GM23338 (cell line): ENCODE measurements around the gene SSR4. TPM values are rescaled to one million over a fixed set of nuclear protein-coding genes. Genes with fewer than 3 reads are reported as not detected.

Experiments
- ATAC-seq: fragments of 200-7000 bp; cut with Tn5 transposase; 3 replicates; pipeline ENCODE4 v1.9.1; 2020
- DNase-seq: peaks from one replicate; pipeline ENCODE4 v3.0.0-alpha.2; 2015; ENCODE audit warnings: low spot score
- H2AFZ ChIP-seq: fragments of 200-600 bp; sonication (generic); 2 replicates; pipeline ENCODE4 v1.8.0; 2016; ENCODE audit warnings: antibody characterized with exemption, mild to moderate bottlenecking, moderate library complexity
- H3F3A ChIP-seq: fragments of 200-600 bp; sonication (generic); replicated peaks from 2 replicates; pipeline ENCODE4 v1.8.0; 2017; ENCODE audit warnings: antibody characterized with exemption, mixed run types, low read depth
- H3K27ac ChIP-seq: fragments of 200-600 bp; sonication (generic); 2 replicates; pipeline ENCODE4 v1.6.1; 2016; ENCODE audit warnings: low read depth
- H3K27me3 ChIP-seq: fragments of 200-600 bp; sonication (generic); 2 replicates; pipeline ENCODE4 v1.8.0; 2016; ENCODE audit warnings: mild to moderate bottlenecking, mixed run types, moderate library complexity; ENCODE audit not compliant: insufficient read depth
- H3K36me3 ChIP-seq: fragments of 200-600 bp; sonication (generic); 2 replicates; pipeline ENCODE4 v1.8.0; 2016; ENCODE audit warnings: mild to moderate bottlenecking; ENCODE audit not compliant: insufficient read depth
- H3K4me1 ChIP-seq: fragments of 200-600 bp; sonication (generic); 2 replicates; pipeline ENCODE4 v1.8.0; 2016; ENCODE audit warnings: mild to moderate bottlenecking, moderate library complexity; ENCODE audit not compliant: insufficient read depth
- H3K4me2 ChIP-seq: fragments of 200-600 bp; sonication (generic); 2 replicates; pipeline ENCODE4 v1.7.1; 2017; ENCODE audit warnings: mixed run types
- H3K4me3 ChIP-seq: fragments of 200-600 bp; sonication (generic); 2 replicates; pipeline ENCODE4 v1.6.1; 2016; ENCODE audit warnings: mixed run types
- H3K79me2 ChIP-seq: fragments of 200-600 bp; sonication (generic); replicated peaks from 2 replicates; pipeline ENCODE4 v1.8.0; 2017; ENCODE audit warnings: mild to moderate bottlenecking; ENCODE audit not compliant: insufficient read depth
- H3K9me2 ChIP-seq: fragments of 200-600 bp; sonication (generic); 2 replicates; pipeline ENCODE4 v1.8.0; 2017; ENCODE audit not compliant: insufficient read depth
- H4K20me1 ChIP-seq: fragments of 200-600 bp; sonication (generic); replicated peaks from 2 replicates; pipeline ENCODE4 v1.8.0; 2017; ENCODE audit warnings: mild to moderate bottlenecking; ENCODE audit not compliant: insufficient read depth
- H3K27ac Mint-ChIP-seq: 2 replicates; pipeline ENCODE4 v1.8.0; 2020; ENCODE audit warnings: inconsistent platforms, mild to moderate bottlenecking, moderate library complexity, mixed read lengths
- H3K27me3 Mint-ChIP-seq: 3 replicates; pipeline ENCODE4 v1.8.0; 2022; ENCODE audit warnings: low read depth, mild to moderate bottlenecking, moderate library complexity, mixed read lengths, inconsistent platforms; ENCODE audit not compliant: insufficient read depth, poor library complexity
- H3K36me3 Mint-ChIP-seq: 3 replicates; pipeline ENCODE4 v1.8.0; 2021; ENCODE audit warnings: low read depth, mild to moderate bottlenecking, inconsistent platforms, moderate library complexity, mixed read lengths
- H3K4me1 Mint-ChIP-seq: 3 replicates; pipeline ENCODE4 v1.8.0; 2020; ENCODE audit warnings: mild to moderate bottlenecking, inconsistent platforms, mixed read lengths
- H3K4me3 Mint-ChIP-seq: 3 replicates; pipeline ENCODE4 v1.8.0; 2021; ENCODE audit warnings: moderate library complexity, mild to moderate bottlenecking, inconsistent platforms, mixed read lengths
- H3K9me3 Mint-ChIP-seq: 3 replicates; pipeline ENCODE4 v1.8.0; 2020; ENCODE audit warnings: moderate library complexity, mild to moderate bottlenecking, inconsistent platforms, mixed read lengths
- CTCF ChIP-seq, 2 experiments: fragments of 200-600 bp in 1 of 2; sonication (generic) in 1 of 2; conservative IDR thresholded peaks; 2 replicates each; pipeline versions ENCODE4 v1.5.1 to v1.6.1; 2016 to 2017; ENCODE audit warnings: antibody characterized with exemption in 2 of 2, low read depth in 2 of 2, mild to moderate bottlenecking in 2 of 2, moderate library complexity in 1 of 2
- ETS1 ChIP-seq: IDR thresholded peaks from 2 replicates; pipeline ENCODE4 v1.6.1; 2016; ENCODE audit warnings: antibody characterized with exemption
- NANOG ChIP-seq: IDR thresholded peaks from 2 replicates; pipeline ENCODE4 v1.6.1; 2016; ENCODE audit warnings: antibody characterized with exemption, borderline replicate concordance
- ZNF462 ChIP-seq: fragments of 250-450 bp; sonication (Bioruptor Pico); IDR thresholded peaks from 2 replicates; pipeline ENCODE4 v1.5.0; 2020; ENCODE audit warnings: mild to moderate bottlenecking, moderate library complexity
- polyA plus RNA-seq: library from polyadenylated mRNA; unstranded; fragments of >200 nt; fragmentation: Nextera tagmentation; extraction: Ambion mirVana; gene quantifications from 2 replicates; pipeline ENCODE4 v1.2.1, GENCODE V29; 2016
- total RNA-seq: library from RNA; depleted of rRNA; stranded (reverse); fragments of >200 nt; shearing (Covaris generic); gene quantifications from 2 replicates; pipeline ENCODE4 v1.2.3, GENCODE V29; 2014

Gene SSR4
- total and polyA plus RNA-seq, 2 experiments from 2014 or later: 107 to 352 TPM

GRCh38 chrX:153845195-153845594, 50.7 kb downstream of the SSR4 start:
- H2AFZ ChIP-seq: no peak overlapping the region
- Mint-ChIP-seq H3K36me3 (peaks cover 3% of the 10 kb centered on the region; the same call in 1 of the 3 replicates), H3K27me3 (peaks cover 5% of the 10 kb centered on the region), H3K27ac (peak overlapping the region; percentile 94), H3K9me3 (no peaks in the 10 kb centered on the region; the same call in 2 of the 3 replicates), H3K4me3 (peak overlapping the region; percentile 56), H3K4me1 (peaks cover 49% of the 10 kb centered on the region)
- H3F3A ChIP-seq: no peaks in the 10 kb centered on the region; the same call in 1 of the 2 replicates
- peaks cover 36% of the 10 kb centered on the region for H3K4me1 ChIP-seq
- DNase-seq: peak; percentile 61
- TF ChIP-seq ETS1: 0 out of 2 replicates have a peak, but pooled peaks have one; percentile 18
- TF ChIP-seq CTCF (conservative IDR thresholded peaks at IDR 0.05; ENCODE audit: low read depth in 2 of 2): no peak
- peak; percentile 72; the same call in 1 of the 2 replicates for TF ChIP-seq NANOG
- peak; percentile 79 for TF ChIP-seq ZNF462
- no peaks in the 10 kb centered on the region for H4K20me1 ChIP-seq
- H3K4me2 ChIP-seq: peak overlapping the region; percentile 50
- H3K36me3 ChIP-seq: no peaks in the 10 kb centered on the region
- H3K27me3 ChIP-seq: no peaks in the 10 kb centered on the region
- H3K79me2 ChIP-seq: no peaks in the 10 kb centered on the region
- H3K4me3 ChIP-seq: peak overlapping the region; percentile 38
- no peaks in the 10 kb centered on the region for H3K9me2 ChIP-seq
- H3K27ac ChIP-seq: peak overlapping the region; percentile 97
- peak; percentile 34 for ATAC-seq
